GM19025 (cell line): Measurements from ENCODE around the gene TMEM50A.
"Not testable (repeated sequence)": the region's sequence is repeated elsewhere in the genome, so short reads cannot be mapped to it uniquely, and the experiment has no call there.

Source experiments
- ATAC-seq: cut with Tn5 transposase; IDR thresholded peaks from one replicate; pipeline ENCODE4 v1.9.1; 2021; ENCODE audit warnings: mild to moderate bottlenecking, low read depth, moderate library complexity; ENCODE audit not compliant: unreplicated experiment

Gene TMEM50A

DNA sequence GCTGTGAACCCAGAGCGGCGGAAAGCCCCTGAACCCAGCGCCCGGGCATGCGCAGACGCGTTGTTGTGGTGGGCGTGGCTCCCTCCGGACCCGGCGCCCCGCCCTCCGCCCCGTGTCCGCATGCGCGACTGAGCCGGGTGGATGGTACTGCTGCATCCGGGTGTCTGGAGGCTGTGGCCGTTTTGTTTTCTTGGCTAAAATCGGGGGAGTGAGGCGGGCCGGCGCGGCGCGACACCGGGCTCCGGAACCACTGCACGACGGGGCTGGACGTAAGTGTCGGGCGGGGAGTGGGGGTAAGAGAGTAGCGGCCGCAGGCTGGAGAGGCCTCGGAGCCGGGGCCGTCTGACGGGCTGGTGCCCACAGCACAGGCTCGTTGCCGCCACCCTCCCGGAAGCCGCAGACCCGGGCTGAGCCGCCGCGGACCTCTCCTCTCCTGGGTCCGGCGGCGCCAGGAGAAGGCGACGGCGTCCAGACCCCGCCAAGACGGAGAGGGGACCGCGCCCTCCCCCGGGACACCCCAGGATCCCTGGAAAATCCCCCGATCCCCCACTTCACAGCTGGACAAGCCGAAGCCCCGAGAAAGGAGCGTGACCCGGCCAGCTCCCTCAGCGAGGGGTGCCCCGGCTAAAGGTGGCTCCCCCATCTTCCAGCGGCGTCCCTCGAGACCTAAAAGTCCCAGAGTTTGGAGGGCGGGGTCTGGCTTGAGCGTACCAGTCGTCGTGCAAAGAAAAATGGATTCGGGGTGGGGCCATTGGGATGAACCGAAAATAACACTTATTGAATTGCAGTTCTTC, at the start of gene TMEM50A:
TMEM50A (plus strand) TSS at position 147 of the 794 bp plus-strand sequence. CDS start 2,153 bp downstream, outside the sequence.
- ATAC-seq, result peak; percentile 64

DNA sequence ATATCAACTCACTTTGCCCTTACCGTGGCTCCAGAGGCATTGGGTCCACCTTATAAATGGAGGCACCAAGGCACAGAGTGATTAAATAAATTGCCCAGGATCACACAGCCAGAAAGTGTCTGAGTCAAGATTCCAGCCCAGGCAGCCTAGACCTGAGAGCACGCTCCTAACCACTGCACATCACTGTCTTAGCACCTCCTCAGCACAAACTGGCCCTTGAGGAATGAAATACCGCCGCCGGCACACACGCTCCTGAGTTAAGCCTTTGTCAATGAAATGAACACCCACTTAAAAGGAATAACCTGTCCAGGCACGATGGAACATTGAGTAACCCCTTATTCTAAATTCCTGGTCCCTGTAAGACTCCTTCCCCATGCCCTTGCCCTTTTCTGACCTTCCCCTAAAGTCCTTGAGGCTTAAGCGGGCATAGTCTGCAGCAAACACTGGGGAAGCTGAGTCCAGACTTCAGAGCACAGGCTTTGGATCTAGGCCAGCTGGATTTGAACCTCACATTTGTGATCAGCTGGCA, 49.5 kb upstream of the TMEM50A start:
- not testable (repeated sequence) for ATAC-seq

DNA sequence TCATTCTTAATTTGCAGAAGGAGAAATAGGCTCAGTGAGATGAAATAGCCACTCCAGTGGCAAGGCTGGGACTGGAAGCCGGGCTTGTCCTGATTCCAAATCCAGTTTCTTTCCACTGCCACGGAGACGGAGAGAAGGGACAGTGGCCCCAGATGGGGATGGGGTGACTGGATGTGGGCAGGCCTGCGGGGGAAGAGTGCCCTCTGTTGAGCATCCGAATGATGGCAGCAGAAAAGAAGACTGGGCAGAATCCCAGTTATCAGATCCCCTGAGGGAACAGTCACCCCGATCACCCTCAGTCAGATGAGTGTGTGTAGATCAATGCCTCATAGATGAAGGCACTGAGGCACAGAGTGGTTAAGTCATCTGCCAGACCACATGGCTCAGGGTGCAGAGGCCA, 48.1 kb upstream of the TMEM50A start:
- not testable (repeated sequence) for ATAC-seq

DNA sequence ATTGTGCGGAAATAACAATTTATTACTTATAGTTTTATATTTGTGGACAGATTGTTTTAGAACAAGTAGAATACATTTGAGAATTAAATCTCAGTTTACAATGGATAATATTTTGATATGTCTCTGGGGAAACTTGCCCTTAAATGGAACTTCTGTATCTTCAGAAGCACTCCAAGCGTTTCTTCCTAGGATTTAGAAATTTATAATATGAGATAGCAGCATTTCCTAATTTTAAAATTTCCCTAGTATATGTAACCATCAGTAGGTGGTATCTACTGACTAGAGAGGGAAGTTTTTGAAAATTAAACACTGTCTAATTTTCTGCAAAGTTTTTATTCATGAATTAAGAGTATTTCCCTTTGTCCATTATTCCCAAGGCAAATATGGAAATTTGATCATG, 44.7 kb upstream of the TMEM50A start:
- not testable (repeated sequence) for ATAC-seq

DNA sequence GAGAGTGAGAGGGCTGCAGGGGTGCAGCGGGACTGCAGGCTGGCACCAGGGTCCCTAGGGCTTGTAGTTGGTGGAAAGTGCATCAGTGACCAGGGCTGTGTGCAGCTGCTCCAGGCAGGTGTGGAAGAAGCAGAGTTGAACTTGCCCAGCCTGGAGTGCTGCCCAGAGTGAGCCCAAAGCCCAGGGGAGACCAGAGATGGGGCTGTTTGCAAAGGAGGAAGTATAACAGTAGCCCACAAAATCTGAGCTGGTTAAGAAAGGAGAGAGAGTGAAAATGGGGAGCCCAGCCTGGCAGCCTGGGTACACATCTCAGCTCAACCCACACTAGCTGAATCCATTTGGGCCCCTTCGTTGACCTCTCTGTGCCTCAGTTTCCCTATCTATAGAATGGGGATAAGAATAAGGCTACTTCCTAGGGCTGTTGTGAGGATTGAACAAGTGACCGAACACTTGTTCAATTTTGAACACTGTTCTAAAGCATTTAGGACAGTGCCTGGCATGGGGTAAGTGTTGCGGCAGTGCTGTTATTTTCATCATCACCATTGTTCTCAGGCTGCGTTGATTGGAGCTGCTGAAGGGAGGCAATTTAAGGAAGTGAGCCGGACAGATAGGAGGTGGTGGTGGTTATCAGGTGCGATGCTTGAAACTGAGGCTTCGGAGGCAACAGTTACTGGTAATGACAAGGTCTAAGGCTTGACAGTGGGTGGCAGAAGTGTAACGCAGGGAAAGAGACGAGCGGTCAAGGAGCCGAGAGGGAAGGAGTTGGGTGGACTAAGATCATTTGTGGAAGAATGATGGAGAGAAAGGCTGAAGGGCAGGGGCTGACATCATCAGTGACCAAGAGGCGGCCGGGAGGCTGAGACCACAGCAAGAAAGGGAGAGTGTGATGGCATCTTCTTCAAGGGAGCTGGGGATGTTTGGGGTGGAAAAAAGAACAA, 43.0 kb upstream of the TMEM50A start:
- not testable (repeated sequence) for ATAC-seq

DNA sequence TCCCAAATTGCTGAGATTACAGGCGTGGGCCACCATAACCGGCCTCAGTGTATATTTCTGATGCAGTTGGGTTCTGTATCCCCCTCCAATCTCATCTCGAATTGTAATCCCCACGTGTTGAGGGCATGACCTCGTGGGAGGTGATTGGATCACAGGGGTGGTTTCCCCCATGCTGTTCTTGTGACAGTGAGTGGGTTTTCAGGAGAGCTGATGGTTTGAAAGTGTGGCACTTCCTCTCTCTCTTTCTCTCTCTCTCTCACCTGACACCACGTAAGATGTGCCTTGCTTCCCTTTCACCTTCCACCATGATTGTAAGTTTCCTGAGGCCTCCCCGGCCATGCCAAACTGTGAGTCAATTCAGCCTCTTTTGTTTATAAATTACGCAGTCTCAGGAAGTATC, 41.6 kb upstream of the TMEM50A start:
- not testable (repeated sequence) for ATAC-seq

DNA sequence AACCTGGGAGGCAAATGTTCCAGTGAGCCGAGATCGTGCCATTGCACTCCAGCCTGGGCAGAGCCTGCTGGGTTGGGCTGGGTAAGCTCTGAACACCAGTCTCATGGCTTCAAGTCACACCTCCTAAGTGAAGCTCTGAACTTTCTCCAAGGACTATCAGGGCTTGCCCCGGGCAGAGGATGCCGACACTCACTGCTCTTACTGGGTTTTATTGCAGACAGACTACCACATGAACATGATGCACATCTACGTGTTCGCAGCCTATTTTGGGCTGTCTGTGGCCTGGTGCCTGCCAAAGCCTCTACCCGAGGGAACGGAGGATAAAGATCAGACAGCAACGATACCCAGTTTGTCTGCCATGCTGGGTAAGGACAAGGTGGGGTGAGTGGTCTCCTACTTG, 37.4 kb upstream of the TMEM50A start:
- ATAC-seq, result not testable (repeated sequence)

DNA sequence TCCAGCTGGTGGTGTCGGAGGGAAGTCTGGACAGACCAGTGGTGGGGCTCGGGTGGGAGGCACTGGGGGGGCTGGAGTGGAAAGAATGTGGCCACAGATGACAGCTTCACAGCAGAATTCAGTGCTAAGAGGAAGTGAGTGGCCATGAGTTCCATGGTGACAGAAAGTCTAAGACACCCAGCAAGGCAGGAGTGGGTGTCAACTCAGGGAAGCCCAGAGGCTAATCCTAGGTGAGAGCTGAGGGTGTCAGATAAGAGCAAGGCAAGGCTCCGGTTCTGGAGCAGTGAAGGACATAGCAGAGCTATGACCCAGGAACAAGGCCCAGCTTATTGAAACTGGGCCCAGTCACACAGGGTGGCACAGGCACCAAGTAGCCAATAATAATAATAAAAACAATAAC, 35.8 kb upstream of the TMEM50A start:
- ATAC-seq, result not testable (repeated sequence)

DNA sequence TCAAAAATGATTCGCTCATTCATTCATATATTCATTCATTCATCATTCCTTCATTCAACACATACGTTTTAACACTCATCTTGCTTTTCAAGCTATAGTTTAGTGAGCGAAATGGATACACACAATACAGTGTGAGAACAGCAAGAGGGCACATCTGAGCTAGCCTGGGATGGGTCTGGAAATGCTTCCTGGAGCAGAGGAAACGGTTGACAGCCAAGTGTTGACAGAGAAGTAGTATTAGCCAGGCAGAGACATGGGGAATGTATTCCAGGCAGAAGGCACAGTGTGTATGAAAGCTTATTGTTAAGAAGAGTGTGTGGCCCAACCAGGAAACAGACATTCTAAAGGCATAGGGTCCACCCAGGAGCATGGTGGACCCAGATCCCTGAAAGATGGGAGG, 33.2 kb upstream of the TMEM50A start:
- not testable (repeated sequence) for ATAC-seq

DNA sequence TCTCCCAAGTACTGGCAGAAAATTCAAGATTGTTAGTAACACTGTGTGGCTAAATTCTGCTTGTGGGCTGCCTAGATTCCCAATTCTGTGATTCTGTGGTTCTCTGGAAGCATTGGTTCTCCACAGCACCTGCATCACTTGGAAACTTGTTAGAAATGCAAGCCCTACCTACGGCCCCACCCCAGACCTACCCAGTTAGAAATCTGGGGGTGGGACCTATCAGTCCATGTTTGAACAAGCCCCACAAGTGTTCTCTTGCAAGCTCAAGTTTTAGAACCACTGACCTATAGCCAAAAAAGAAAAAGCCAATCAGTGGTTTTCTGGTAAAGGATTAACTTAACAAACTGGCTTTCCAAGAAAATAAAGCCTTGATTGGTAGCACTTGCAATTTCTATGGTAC, 30.0 kb upstream of the TMEM50A start:
- not testable (repeated sequence) for ATAC-seq

DNA sequence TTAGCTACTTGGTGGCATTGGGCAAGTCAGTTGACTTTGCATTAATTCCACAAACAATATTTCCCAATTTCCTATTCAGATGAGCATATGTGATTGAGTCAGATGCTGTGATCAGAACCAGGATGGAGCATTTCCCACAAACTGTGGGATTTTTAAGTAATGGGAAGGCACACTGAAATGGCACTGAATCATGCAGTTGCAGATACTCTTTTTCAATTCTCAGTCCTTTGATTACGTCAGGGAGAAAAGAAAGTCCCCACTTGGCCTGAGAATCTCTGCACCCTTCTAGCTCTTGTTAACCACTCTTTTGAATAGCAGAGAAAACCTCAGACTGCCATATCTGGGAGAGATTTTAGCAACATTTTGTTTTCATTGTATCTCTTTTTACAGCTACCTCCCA, 29.0 kb upstream of the TMEM50A start:
- ATAC-seq, result not testable (repeated sequence)

DNA sequence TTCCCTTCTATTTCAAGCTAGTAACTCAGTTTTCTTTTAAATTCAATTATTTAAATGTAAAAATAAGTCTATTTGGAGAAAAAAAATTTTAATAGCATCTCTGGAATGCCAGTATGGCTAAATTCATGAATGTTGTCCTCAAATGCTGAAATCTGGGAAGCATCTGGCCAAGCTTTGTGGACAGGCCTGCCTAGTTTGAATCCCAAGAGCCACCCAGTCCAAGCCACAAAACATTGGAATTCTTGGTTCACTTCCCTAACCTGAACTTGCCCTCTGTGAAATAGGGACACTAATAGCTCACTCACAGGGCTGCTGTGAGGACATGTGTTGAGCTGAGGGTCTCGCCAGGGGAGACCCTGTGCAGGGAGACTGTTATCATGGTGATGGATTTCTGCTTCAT, 28.6 kb upstream of the TMEM50A start:
- not testable (repeated sequence) for ATAC-seq

DNA sequence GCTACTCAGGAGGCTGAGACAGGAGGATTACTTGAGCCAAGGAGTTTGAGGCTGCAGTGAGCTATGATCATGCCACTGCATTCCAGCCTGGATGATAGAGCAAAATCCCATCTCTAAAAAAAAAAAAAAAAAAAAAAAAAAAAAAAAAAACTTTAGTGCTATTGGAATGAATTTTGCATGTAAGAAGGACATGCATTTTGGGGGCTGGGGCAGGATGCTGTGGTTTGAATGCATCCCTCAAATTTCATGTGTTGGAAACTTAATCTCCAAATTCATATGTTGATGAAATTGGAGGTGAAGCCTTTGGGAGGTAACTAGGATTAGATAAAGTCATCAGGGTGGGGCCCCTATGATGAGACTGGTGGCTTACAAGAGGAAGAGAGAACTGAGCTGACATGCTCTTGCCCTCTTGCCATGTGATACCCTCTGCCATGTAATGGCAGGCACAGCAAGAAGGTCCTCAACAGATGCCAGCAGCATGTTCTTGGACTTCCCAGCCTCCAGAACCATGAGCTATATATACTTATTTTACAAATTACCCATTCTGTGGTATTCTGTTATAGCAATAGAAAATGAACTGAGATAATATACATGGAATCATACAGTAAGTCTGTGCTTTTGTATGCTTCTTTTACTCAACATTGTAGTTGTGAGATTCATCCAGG, 25.2 kb upstream of the TMEM50A start:
- not testable (repeated sequence) for ATAC-seq

DNA sequence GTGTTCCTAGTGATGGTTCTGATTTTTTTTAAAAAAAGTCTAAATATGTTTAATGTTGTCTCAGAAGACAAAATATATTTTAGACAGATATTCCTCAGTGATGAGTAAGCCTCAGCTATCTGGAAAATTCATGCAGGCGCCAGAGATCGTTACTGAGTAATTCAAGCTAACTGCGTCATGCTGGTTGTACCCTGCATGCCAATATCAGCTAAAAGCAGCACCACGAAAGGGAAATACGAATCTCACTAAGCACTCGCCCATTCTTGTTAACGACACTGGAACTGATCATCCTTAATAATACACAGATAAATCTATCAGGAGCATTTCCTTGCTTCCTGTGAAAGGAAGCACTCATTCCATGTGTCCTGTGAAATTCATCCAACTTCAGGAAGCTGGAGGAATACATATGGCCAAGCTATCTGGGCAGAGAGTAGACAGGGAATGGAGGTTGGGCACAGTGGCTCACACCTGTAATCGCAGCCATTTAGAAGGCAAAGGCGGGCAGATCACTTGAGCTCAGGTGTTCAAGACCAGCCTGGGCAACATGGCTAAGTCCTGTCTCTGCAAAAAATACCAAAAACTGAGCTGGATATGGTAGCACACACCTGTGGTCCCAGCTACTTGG, 17.7 kb upstream of the TMEM50A start:
- not testable (repeated sequence) for ATAC-seq

DNA sequence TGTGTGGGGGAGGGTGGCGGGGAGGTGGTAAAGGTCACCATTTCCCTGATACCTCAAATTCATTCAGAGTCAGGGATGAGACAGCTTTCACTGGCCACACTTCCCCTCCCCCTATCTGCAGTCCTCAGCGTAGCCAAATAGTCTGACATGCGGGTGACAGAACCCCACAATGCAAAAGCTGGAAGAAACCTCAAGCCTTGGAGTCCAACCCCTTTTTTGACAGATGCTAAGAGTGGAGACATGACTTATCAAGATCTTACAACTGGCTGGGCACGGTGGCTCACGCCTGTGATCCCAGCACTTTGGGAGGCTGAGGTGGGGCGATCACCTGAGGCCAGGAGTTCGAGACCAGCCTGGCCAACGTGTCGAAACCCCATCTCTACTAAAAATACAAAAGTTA, 16.0 kb upstream of the TMEM50A start:
- not testable (repeated sequence) for ATAC-seq

DNA sequence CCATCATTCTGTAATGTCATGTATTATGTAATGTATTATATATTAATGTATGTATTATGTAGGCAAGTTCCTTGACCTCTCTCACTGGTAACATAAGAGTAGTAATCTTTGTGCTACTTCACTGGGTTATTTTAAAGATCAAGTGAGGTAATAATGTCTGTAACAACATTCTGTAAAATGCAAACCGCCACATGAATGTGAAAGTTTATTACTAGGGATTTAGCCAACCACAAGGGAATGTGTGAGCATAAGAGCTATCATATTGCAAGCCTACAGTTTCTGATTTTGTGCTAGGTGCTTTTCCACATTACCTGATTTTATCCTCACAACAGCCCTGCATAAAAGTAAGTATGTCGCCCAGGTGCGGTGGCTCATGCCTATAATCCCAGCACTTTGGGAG, 13.7 kb upstream of the TMEM50A start:
- ATAC-seq, result not testable (repeated sequence)

DNA sequence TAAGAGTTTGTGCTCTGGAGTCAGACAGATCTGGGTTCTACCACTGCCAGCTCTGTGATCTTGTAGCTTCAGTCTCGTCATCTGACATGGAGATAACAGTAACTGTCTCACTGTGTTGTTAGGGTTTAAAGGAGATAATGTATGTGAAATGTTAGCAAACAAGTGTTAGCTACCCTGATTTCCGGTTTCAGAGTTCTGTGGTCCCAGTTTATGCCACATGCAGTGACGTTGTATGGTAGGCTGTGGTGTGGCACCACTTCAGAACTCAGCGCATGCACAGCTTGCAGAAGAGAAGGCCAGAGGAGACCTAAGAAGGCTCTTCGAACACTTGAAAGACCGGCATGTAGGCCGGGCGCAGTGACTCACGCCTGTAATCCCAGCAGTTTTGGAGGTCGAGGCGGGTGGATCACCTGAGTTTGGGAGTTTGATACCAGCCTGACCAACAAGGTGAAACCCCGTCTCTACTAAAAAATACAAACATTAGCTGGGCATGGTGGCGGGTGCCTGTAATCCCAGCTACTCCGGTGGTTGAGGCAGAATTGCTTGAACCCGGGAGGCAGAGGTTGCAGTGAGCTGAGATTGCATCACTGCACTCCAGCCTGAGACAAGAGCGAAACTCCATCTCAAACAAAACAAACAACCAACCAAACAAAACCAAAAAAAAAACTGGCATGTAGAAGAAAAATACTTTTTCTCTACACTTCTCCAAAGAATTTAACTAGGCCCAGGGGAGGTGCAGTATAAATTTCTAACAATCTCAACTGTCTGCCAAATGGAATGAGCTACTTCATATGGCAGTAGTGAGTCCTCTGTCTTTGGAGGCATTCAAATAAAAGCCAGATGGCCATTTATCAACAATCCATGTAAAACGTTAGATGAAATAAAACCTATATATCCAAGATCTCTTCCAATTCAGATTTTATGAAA, 10.0 kb upstream of the TMEM50A start:
- ATAC-seq, result not testable (repeated sequence)

DNA sequence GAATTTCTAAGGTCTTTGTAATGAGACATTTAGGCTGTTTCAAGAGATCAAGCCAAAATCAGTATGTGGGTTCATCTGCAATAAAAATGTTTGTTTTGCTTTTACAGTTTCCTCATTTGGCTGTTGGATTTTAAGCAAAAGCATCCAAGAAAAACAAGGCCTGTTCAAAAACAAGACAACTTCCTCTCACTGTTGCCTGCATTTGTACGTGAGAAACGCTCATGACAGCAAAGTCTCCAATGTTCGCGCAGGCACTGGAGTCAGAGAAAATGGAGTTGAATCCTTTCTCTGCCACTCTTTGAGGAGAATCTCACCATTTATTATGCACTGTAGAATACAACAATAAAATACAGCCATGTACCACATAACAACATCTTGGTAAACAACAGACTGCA, 9.3 kb upstream of the TMEM50A start:
- ATAC-seq, result not testable (repeated sequence)

DNA sequence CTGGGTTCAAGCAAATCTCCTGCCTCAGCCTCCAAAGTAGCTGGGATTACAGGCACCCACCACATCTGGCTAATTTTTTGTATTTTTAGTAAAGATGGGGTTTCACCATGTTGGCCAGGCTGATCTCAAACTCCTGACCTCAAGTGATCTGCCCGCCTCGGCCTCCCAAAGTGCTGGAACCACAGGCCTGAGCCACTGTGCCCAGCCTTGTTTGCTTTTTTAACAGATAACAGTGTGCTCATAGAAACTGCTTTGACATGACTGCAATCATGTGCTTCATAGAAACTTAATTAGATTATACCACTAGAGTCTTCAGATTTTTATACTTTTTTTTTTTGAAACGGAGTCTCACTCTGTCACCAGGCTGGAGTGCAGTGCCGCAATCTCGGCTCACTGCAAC, 8.8 kb upstream of the TMEM50A start:
- not testable (repeated sequence) for ATAC-seq
